GM12875 (cell line): ENCODE measurements around the gene LIPA.

Source experiments
- H3K4me3 ChIP-seq: one replicate; pipeline ENCODE4 v1.5.1; 2011; ENCODE audit warnings: low read depth, low read length, control low read depth
- TF ChIP-seq, protein P1 (sequence below): IDR thresholded peaks from 2 replicates; pipeline ENCODE4 v1.5.1; 2011; ENCODE audit warnings: low read depth, mild to moderate bottlenecking, control low read depth, inconsistent platforms, low read length, moderate library complexity, borderline replicate concordance; ENCODE audit not compliant: insufficient read depth

Gene LIPA

DNA sequence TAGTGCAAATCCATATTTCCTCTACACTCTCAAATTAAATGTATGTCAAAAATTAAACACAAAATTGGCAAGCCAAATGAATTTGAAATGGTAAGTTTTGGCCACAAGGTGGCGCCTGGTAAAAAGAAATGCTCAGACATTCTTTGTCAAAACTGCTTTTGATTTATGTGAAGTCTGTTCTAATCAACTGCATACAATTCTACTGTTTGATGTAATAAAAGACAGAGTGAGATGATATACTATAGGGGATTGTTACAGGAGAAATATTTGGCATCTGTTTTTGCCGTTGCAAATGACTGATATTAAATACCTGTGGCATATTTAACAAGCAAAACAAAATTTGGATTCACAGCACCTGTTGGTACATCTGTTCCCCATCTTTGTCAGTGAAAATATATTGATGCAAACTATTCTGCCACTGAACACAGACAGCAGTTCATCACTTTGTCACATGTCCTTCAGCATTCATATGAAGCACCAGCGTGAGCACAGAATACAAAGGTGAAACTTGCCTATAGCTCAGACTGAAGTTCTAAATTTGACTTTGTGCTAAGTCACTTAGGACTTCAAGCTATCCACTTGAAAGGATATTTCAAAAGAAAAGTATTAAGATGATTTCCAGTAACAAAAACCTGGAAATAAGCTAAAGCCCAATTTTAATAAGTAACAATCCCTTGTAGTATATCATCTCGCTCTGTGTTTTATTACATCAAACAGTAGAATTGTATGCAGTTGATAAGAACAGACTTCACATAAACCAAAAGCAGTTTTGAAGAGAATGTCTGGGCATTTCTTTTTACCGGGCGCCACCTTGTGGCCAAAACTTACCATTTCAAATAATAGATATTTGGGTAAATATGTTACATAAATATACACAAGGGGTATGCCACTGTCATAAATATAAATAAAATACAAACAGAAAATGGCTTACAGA, 34.3 kb downstream of the LIPA start:
- H3K4me3 ChIP-seq = no peak overlapping the region
- TF ChIP-seq, protein P1, sequence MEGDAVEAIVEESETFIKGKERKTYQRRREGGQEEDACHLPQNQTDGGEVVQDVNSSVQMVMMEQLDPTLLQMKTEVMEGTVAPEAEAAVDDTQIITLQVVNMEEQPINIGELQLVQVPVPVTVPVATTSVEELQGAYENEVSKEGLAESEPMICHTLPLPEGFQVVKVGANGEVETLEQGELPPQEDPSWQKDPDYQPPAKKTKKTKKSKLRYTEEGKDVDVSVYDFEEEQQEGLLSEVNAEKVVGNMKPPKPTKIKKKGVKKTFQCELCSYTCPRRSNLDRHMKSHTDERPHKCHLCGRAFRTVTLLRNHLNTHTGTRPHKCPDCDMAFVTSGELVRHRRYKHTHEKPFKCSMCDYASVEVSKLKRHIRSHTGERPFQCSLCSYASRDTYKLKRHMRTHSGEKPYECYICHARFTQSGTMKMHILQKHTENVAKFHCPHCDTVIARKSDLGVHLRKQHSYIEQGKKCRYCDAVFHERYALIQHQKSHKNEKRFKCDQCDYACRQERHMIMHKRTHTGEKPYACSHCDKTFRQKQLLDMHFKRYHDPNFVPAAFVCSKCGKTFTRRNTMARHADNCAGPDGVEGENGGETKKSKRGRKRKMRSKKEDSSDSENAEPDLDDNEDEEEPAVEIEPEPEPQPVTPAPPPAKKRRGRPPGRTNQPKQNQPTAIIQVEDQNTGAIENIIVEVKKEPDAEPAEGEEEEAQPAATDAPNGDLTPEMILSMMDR = peak; percentile 36; the same call in 1 of the 2 replicates

DNA sequence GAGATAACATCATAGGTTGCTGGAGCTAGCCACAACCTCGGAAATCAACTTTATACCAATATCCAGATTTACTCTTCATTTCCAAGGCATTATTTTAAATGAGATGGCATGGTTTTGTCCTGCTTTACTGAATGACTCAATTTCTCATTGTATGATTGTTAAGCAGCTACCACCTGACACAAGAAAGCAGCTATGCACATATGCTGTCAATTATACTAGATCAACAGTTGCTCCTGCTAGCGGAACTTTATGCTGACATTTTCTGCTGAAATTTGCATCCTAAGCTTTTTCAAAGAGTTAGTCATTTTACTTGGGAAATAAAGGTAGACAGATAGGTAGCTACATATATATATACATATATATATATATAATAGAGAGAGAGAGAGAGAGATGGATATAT, 35.5 kb downstream of the LIPA start:
- TF ChIP-seq, protein P1 = no peak
- no peak overlapping the region for H3K4me3 ChIP-seq

DNA sequence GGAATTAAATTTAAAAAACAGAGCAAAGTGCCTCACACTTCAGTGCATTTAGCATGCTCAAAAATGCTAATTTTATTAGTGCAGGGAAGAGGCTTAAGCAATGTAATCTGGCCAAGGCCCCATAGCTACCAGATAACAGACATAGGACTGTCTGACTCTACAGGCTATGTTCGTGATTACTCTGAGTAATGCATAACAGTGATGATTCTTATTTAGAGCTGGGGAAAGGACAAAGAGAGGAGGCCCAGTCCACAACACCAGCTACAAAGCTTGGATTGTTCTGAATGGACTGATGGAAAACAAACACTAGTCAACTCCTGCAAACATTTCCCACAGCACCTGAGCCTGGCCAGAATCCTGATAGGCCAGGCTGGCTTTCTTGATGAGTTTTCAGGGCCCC, 36.1 kb downstream of the LIPA start:
- no peak overlapping the region for H3K4me3 ChIP-seq
- TF ChIP-seq, protein P1 = no peak

DNA sequence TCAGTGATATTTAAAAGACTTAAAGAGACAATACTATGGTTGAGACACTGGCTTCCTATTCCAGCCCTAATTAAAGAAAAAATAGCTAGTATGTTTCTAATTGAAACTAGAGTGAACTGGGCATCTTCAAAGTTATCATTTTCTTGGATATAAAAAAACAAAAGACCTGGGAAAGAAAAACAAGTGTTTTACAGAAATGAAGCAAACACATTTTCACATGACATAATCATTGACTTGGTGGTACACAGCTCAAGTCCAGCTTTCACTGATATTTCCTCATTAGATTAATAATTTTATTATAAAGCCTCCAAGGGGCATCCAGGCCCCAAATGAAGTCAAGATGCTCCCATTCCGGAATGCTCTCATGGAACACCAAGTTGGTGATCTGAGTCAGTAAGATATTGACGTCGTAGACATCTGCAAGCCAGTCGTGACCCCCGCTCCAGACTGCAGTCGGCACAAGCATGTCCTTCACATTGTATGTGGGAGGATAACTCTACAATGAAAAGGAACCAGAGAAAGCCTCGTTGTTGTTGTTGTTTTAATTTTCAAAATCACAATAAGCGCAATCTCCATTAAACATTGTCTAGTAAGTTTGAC, 36.9 kb downstream of the LIPA start:
- TF ChIP-seq, protein P1 = no peak
- H3K4me3 ChIP-seq = no peak overlapping the region

DNA sequence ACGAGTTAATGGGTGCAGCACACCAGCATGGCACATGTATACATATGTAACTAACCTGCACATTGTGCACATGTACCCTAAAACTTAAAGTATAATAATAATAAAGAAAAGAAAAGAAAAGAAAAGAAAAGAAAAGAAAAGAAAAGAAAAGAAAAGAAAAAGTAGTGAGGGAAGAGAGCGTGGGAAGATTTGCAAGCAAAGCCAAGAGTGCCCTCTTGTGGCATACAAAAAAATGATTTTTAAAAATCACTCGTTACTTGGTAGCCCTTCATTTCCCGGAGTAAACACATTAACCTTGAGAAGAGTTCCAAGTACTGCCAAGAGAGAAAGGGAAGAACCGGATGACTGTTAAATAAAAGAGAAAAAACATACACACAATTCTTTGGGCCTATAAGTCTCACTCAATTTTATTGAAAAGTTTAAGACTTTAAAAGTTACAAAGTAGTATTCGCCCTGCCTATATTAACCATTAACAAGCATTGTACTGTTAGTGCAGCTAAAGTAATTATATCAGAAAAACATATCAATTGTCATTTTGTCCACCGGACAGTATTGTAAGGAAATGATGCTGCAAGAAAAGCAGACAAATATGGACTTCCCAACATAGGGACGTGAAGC, 38.3 kb downstream of the LIPA start:
- TF ChIP-seq, protein P1 = peak; percentile 35; the same call in 1 of the 2 replicates
- no peak overlapping the region for H3K4me3 ChIP-seq

DNA sequence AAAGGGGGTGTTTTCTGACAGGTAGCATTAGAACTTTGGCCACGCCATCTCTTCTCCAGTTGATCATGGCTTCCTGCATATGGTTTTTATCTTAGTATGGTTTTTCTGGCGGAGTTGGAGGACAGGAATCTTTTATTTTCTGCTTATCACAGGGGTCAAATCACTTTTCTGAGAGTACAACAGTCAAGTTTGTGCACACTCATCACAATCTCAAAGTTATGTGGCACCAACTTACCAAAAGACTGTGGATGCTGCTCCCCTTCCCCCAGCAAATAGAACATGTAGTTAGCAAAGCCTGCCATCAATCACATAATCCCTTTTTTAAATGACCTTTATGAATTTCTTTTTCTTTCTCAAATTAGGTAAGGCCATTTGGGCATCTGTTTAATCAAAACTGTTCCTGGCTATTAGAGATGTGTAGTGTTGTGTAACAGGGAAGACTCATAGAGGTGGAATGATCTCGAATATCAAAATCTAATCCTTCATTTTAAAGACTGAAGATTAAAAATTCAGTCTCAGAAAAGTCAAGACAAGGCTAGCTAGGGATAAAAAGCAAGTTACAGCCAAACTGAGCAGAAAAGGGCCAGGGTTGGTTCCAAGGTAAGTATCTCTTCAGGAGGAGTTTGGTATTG, 40.7 kb downstream of the LIPA start:
- TF ChIP-seq, protein P1 = no peak
- H3K4me3 ChIP-seq = no peak overlapping the region
